PC-9 (cell line): Measurements from ENCODE around the gene ANKRD60.

Source experiments
- CTCF ChIP-seq: fragments of 200-600 bp; sonication (generic); conservative IDR thresholded peaks from 2 replicates; pipeline ENCODE4 v1.6.1; 2017; ENCODE audit warnings: mixed run types, antibody characterized with exemption, mild to moderate bottlenecking, moderate library complexity
- EZH2 ChIP-seq: fragments of 200-600 bp; sonication (generic); IDR thresholded peaks from 2 replicates; pipeline ENCODE4 v1.8.0; 2017; ENCODE audit warnings: antibody characterized with exemption, low read depth

GRCh38 chr20:58245931-58246330 lies 17.5 kb upstream of the ANKRD60 start:
- TF ChIP-seq CTCF = no peak
- no peak for TF ChIP-seq EZH2
